ELF-1 (cell line): ENCODE measurements around the gene ZNF239.
A peak's percentile ranks its signal among the peaks of the same experiment; 100 is the strongest.
"Not testable (repeated sequence)": the region's sequence is repeated elsewhere in the genome, so short reads cannot be mapped to it uniquely, and the experiment has no call there.

Experiments
- DNase-seq: peaks from one replicate; pipeline ENCODE4 v3.0.0-alpha.2; 2016; ENCODE audit warnings: low read depth, low spot score

ZNF239 gene

DNA sequence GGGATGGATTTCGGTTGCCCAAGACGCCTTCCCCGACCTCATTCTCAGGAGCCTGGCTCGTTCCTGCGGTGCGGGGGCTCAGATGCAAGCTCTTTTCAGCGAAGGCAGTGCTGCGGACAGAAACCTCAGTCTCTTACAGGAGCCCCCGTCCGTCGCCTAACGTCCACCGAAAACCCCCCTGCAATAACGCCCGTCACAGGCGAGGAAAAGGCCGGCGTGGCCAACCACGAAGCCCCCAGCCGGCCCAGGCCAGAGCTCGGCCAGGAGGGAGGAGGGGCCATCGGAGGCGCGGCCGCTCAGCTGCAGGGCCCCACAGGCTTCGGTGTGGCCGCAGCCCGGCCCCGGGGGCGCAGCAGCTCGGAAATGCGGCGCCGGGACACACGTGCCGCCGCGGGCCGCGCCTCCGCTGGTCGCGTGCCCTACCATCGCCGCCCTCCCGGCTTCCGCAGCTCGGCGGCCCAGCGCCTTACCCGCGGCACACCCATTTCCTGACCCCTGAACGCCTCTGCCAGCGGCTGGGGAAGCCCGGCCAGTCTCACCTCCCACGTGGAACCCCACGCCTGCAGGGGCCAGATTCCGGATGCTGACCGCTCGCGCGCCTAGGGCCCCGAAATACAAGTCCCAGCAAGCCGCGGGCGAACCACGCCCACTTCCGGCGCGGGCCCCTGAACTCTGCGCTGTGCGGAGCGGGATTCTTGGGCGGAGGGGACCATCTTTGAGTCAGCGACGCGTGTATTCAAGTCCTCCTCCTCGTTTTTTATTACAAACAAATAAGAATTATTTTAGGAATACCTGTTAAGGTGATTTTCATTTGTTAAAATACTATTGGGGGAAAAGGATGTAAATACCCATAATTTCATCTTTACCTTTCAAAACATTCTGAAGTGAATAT, at the start of gene ZNF239:
TSS of gene ZNF239 (minus strand) at position 616 of the 892 bp plus-strand sequence. CDS start 16,537 bp downstream, outside the sequence.
- peak; percentile 91 for DNase-seq

DNA sequence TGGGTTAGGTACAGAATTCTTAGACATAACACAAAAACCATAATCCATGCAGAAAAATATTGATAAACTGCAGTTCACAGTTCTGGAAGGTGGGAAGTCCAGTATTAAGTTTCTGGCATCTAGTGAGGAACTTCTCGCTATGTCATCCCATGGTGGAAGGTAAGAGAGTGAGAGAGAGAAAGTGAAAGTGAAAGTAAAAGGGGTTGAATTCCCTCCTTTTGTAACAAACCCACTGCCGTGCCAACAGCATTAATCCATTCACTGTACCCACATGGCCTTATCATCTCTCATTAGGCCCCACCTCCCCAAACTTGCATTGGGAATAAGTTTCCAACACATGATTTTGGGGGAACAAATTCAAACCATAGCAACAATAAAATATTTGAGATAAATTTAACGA, 48.9 kb upstream of the ZNF239 start:
- no peak for DNase-seq

DNA sequence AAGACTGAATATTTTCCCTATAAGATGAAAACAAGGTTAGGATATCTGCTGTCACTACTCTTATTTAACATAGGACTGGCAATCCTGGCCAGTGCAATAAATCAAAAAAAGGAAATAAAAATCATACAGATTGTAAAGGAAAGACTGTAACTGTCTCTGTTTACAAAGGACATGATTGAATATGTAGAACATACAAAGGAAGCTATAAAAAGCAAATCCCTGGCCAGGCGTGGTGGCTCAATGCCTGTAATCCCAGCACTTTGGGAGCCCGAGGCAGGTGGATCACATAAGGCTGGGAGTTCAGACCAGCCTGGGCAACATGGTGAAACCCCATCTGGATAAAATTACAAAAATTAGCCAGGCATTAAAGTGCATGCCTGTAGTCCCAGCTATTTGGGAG, 47.6 kb upstream of the ZNF239 start:
- no peak for DNase-seq

DNA sequence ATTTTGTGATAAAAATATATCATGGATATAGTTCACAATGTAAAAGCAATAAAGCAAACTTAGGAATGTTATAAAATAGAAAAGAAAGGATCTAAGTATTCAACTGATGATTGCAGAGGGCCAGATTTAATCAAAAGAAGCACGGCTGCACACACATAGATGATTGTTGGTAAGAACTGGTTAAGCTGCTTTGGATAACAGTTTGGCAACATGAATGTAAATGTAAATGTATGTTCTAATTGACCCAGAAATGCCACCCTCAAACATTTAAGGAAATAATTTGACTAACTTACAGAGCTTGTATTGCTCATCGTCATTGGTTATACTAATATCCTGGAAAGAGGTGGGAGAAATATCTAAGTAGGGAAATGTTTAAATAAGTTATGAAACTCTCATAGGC, 45.0 kb upstream of the ZNF239 start:
- DNase-seq = no peak

DNA sequence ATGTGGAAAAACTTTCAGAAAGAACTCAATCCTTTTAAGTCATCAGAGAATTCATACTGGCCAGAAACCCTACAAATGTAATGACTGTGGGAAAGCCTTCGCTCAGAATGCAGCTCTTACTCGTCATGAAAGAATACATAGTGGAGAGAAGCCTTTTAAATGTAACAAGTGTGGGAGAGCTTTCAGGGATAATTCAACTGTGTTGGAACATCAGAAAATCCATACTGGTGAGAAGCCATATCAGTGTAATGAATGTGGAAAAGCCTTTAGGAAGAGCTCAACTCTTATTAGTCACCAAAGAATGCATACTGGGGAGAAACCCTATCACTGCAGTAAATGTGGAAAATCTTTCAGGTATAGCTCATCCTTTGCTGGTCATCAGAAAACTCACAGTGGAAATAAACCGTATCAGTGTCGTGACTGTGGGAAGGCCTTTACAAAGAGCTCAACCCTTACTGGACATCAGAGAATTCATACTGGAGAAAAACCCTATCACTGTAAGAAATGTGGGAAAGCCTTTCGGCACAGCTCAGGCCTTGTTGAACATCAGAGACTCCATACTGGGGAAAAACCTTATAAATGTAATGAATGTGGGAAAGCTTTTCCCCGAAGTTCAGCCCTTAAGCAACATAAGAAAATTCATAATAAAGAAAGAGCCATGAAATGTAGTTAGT, 42.4 kb upstream of the ZNF239 start:
- no peak for DNase-seq

DNA sequence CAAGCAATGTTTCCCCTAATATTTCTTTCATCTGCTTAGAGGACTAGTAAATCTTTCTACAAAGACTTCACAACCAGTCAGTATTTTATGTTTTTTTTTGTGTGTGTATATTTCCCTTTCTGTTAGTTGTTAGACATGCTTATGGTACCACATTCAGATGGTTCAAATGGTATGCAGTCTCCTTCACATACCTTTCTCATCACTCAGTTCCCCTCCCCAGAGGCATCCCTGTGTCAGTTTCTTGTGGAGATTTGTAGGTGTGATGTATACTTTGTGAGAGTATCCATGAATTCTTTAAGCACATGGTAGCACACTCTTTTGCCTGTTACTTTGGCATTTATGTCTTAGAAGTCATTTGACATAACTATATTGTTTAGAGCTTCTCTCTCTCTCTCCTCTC, 36.2 kb upstream of the ZNF239 start:
- no peak for DNase-seq

DNA sequence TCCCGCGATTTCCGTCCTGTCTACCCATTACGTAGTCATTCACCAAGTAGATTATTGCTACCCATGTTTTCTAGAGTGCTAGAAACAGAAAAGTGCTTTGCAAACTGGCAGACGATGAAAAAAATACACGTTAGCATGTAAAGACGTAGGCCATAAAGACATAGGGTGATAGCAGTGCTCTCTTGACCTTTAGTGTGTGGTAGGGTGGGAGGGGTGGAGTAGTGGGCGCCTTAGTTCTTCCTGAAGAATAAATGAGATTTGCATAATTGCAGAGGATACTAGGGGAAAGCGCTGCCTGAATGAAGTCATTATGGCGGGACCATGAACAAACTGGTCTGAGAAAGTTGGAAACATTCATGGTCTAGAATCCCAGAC, 32.8 kb upstream of the ZNF239 start:
- no peak for DNase-seq

DNA sequence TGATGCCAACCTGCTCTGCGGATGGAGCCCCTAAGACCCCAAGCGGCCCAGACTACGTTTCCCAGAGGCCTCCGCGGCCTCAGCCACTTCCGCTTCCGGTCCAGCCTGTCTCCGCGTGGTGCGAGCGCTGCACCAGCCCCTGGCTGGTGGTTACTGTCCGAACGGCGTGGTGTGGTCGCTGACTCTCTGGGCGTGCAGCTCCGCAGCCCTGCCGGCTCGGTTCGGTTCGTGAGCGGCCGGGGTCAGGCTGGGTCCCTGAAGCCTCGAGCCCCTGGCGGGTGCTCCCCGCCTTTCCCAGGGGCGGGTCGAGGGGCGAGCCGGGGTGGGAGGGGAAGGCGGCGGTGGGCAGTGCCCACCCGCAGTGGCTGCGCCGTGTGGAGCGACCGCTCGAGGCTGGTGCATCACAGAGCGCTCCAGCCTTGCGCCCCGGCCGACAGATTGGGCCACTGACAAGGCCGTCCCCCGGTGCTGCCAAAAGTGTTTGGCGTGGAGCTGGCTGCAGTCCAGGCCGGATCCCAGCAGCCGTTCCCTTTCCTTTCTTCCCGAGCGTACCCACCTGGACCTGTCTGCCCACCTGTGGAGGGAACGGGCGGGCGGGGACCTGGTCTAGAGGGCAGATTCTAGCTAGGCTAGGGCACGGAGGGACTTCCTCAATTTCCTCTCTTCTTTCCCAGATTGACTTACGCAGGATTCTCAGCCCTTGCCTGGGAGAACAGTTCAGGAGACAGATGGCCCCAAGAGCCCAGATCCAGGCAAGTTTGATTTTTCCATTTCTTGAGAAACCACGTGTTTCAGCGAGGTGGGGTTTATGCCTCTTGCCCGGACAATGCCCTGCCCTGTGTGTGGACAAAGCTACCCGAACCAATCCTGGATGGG, 32.1 kb upstream of the ZNF239 start, which contains the start of gene ZNF485:
TSS of gene ZNF485 (plus strand) at position 116 of the 876 bp plus-strand sequence. CDS start at position 729, 613 bp downstream.
- peak; percentile 79 for DNase-seq

DNA sequence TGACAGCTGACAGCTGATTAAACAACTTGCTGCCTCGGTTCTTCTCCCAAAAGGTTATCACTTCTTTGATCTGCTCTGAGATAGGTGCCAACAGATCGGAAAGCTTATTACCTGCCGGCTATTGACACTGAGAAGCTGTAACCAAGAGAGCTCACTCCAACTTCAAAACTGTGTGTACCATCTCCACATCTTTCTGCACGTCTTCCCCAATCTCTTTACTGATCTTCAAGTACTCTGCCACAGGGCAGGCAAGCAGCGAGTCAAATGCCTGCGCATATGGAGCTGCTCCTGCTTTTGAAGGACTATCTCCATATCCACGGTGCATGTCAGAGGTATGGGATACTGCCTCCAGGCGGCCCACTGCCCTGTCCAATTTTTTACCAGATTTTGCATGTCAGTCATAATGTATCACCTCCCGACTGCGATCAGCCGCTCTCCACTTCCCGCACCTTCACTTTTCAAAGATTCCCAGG, 31.5 kb upstream of the ZNF239 start:
- DNase-seq = no peak

DNA sequence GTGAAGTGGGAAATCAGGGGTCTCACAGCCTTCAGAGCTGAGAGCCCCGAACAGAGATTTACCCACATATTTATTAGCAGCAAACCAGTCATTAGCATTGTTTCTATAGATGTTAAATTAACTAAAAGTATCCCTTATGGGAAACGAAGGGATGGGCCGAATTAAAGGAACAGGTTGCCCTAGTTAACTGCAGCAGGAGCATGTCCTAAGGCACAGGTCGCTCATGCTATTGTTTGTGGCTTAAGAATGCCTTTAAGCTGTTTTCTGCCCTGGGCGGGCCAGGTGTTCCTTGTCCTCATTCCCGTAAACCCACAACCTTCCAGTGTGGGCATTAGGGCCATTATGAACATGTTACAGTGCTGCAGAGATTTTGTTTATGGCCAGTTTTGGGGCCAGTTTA, 27.2 kb upstream of the ZNF239 start:
- not testable (repeated sequence) for DNase-seq

DNA sequence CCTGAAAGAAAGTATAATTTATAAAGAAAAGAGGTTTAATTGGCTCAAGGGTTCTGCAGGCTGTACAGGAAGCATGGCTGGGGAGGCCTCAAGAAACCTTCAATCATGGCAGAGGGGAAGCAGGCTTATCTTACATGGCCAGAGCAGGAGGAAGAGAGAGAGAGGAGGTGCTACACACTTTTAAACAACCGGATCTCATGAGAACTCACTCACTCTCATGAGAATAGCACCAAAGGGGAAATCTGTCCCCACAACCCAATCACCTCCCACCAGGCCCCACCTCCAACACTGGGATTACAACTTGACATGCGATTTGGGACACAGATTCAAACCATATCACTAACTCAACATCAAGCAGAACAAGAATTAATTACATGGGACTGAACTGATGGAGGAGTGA, 24.9 kb upstream of the ZNF239 start:
- DNase-seq = no peak

DNA sequence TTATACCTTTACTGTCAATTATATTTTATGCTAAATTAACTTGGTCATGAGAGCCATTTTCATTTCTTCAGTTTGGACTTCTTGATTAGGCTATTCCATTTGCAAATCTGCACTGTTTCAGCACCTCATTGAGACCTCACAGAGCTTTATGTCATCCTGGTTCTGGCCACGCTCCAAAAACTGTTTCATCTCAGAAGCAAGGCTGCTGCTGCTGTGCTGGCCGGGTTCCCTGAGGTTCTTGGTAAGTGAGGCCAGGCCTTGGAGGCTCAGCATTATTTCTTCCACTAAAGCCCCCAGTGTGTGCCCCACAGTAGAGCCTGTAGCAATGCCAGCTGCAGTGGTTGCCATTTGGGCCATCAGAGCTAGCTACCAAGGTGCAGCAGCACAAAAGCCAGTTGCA, 24.0 kb upstream of the ZNF239 start:
- no peak for DNase-seq

DNA sequence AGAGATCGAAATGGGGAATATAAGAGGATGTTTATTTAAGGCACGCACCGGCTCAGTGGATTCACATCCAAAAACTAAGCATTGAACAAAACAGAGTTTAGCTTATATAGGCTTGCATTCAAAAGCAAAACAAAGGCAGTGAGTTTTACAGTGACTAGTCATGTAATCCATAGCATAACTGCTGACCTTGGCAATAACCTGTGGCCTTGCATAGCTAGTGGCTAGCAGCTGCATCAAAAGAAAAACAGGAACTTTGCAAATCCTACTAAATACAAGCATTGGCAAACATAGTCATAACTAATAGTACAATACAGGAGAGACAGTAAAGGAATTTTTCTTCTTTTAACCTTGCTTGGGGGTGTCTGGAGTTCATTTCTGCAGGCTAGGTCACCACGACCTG, 22.1 kb upstream of the ZNF239 start:
- no peak for DNase-seq

DNA sequence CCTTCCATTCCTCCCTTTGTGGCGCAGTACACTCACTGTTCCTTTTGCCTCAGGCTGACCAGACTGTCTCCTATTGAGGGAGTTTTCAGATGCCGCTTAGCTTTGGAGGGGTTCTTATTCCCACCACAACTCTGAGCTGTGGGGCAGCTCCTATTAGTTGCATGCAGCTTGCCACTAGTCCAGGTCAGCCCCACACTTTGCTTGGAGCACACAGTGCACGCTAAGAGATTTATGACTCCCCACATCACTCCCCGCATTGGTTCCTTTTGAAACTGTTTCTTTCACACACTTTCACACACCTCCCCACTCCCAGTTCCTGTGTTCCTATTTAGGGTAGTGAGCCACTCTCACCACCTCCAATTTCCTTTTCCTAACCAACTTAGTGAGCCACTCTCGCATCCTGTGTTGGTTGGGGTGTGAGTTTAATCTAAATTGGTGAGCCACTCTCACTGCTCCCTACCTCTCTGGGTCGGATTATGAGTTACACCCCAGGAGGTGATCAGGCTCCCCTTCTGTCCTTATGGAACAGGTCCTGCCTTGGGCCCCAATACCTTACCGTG, 21.4 kb upstream of the ZNF239 start:
- DNase-seq = no peak

DNA sequence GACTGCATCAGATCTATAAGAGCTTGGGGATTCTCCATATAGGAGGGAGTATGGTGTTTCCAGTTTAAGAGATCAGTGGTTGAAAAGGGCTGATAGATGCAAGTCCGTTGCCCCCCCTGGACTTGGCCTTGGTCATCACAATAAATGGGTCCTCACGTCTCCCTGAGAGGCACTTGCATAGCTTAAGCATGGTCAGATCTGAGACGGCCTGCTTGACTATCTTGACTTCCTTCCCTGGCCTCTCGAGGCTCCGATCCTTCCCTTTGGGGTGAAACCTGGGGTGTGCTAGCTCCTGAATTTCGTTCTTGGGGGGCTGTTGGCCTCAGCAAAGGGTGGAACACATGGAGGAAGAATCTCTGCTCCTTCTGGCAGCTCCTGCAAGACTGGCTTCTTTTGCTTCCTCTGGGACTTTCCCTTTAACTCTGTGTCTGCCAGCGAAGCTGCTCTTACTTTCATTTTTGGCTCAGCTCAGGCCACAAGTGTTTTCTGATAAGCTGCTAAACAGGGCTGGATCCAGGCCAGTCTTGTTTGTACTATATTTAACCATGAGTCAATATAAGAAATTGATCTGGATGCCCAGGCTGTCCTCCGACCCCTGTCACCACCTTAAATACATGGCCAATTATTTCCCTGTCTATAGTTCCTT, 20.7 kb upstream of the ZNF239 start:
- DNase-seq = no peak

DNA sequence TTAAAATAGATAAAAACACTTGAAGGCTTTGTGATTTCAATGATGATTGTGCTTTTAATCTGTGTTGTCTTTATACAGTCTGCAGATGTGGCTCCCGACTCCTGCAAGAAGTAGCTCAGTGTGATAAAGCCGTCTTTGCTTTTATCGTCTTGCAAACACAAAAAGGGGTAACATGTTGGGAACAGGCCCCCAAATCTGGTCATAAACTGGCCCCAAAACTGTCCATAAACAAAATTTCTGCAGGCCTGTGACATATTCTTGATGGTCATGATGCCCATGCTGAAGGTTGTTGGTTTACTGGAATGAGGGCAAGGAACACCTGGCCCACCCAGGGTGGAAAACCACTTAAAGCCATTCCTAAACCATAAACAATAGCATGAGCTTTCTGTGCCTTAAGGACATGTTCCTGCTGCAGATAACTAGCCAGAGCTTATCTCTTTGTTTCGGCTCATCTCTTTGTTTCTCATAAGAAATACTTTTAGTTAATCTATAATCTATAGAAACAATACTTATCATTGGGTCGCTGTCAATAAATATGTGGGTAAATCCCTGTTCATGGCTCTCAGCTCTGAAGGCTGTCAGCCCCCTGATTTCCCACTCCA, 17.0 kb upstream of the ZNF239 start:
- no peak for DNase-seq

DNA sequence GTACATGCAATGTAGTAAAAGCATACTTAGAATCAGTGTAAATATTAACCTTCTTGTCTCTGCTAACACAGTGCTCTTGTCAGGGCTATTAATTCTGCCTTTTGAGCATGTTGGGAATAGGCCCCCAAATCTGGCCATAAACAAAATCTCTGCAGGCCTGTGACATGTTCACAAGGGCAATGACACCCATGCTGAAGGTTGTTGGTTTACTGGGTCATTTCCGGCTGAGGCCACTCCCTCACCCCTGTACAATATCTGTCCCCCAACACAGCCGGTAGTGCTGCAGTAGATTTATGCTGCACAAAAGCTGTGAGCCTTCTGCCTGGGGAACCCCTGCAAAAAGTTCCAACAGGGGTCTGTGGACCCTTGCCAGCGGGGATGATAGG, 12.3 kb upstream of the ZNF239 start:
- DNase-seq = not testable (repeated sequence)

DNA sequence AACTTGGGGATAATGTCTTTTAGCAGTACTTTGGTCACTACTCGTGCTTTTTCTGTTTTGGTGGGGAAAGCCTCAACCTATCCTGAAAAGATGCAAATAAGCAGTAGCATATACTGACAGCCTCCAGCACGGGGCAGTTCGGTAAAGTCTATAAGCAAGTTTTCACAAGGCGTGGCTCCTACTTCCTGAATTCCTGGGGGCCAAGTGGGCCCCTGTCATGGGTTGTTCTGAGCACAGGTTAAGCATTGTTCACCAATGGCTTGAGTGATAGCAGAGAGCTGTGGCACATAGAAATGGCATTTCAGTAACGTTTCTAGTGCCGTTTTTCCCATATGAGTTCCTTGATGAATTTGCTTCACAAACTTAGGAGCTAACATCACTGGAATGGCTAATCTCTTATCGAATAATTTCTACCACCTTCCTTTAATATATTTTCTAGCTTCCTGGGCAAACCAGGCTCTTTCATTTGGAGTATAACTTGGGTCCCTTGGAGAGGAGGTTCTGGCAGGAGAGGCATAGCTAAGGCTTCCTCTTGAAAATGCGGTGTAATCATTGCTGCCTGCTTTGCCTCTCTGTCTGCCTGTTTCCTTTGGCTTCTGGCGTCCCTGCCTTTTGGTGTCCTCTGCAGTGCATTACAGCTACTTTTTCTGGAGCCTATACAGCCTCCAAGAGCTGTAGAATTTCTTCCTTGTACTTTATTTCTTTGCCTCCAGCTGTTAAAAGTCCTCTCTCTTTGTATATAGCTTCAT, 11.7 kb upstream of the ZNF239 start:
- no peak for DNase-seq

DNA sequence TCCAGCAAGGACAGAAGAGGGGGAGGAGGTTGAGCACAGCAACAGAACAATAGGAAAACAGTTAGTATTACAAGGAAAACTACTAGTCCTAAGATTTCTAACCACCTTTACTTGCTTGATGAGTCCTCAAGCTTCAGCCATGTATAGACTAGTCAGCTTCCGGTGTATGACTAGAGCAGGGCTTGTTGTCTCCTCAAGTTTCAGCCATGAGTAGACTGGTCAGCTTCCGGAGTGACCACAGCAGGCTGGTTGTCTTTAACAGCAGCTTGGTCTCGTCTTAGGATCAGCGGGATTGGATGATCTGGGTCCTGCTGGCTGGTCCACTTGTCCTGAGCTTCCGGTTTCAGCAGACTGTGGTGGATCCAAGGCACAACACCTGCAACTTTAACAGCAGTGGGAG, 10.6 kb upstream of the ZNF239 start:
- DNase-seq = no peak

DNA sequence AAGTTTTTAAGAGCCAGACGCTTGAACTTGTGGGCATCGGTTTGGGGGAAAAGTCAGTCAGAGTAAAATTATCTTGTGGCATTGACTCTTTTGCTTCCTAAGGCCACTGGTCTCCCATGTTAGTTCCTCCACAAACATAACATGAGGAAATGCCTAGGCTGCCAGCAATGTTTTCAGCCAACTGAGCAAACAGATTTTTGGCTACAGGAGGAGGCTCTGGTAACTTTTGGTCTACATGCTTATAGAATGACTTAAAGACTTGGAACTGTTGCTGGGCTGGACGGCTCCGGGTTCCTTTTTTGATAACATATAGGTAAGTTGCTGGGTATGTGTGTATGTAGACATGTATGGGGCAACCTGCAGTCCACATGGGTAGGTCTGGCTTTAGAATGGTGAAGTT, 9.6 kb upstream of the ZNF239 start:
- DNase-seq = no peak
